IPS-18c (cell line): ENCODE data around the gene NRCAM.

Source experiments
- H3K4me3 ChIP-seq: 2 replicates; pipeline ENCODE4 v1.7.0; 2013; ENCODE audit warnings: low read depth, mild to moderate bottlenecking, low read length, moderate library complexity; ENCODE audit not compliant: insufficient read depth
- H3K9me3 ChIP-seq: one replicate; pipeline ENCODE4 v1.6.1; 2013; ENCODE audit warnings: mild to moderate bottlenecking, low read length, moderate library complexity; ENCODE audit not compliant: control insufficient read depth, insufficient read depth

The NRCAM gene

GRCh38 chr7:108382932-108383331 lies 73.3 kb downstream of the NRCAM start:
- H3K4me3 ChIP-seq, result no peak overlapping the region
- H3K9me3 ChIP-seq, result no peaks in the 10 kb centered on the region

- H3K4me3 ChIP-seq, result no peak overlapping the region
- H3K9me3 ChIP-seq, result no peaks in the 10 kb centered on the region
These were observed 75.7 kb downstream of the NRCAM start for GRCh38 chr7:108380517-108380916.

GRCh38 chr7:108376206-108376605 lies 80.0 kb downstream of the NRCAM start:
- Histone ChIP-seq H3K4me3 (no peak overlapping the region), H3K9me3 (no peaks in the 10 kb centered on the region)

- no peak overlapping the region for H3K4me3 ChIP-seq
- H3K9me3 ChIP-seq, result no peaks in the 10 kb centered on the region
These were observed 80.6 kb downstream of the NRCAM start for GRCh38 chr7:108375668-108376067.

GRCh38 chr7:108374899-108375298 lies 81.3 kb downstream of the NRCAM start:
- H3K4me3 ChIP-seq, result no peak overlapping the region
- no peaks in the 10 kb centered on the region for H3K9me3 ChIP-seq

- Histone ChIP-seq H3K9me3 (no peaks in the 10 kb centered on the region), H3K4me3 (no peak overlapping the region)
These were observed 83.6 kb downstream of the NRCAM start for GRCh38 chr7:108372618-108373017.

GRCh38 chr7:108370616-108371015 lies 85.6 kb downstream of the NRCAM start:
- no peak overlapping the region for H3K4me3 ChIP-seq
- H3K9me3 ChIP-seq, result no peaks in the 10 kb centered on the region

- Histone ChIP-seq H3K4me3 (no peak overlapping the region), H3K9me3 (no peaks in the 10 kb centered on the region)
These were observed 87.8 kb downstream of the NRCAM start for GRCh38 chr7:108368466-108368865.

GRCh38 chr7:108367946-108368345 lies 88.3 kb downstream of the NRCAM start:
- H3K4me3 ChIP-seq, result no peak overlapping the region
- H3K9me3 ChIP-seq, result no peaks in the 10 kb centered on the region

- H3K4me3 ChIP-seq, result no peak overlapping the region
- no peaks in the 10 kb centered on the region for H3K9me3 ChIP-seq
These were observed 88.9 kb downstream of the NRCAM start for GRCh38 chr7:108367314-108367713.

- no peaks in the 10 kb centered on the region for H3K9me3 ChIP-seq
- no peak overlapping the region for H3K4me3 ChIP-seq
These were observed 92.6 kb downstream of the NRCAM start for GRCh38 chr7:108363659-108364058.

GRCh38 chr7:108360058-108360800 lies 96.0 kb downstream of the NRCAM start:
- Histone ChIP-seq H3K9me3 (no peaks in the 10 kb centered on the region), H3K4me3 (no peak overlapping the region)

GRCh38 chr7:108358553-108358952 lies 97.7 kb downstream of the NRCAM start:
- no peaks in the 10 kb centered on the region for H3K9me3 ChIP-seq

GRCh38 chr7:108351729-108352131 lies 104.5 kb downstream of the NRCAM start:
- Histone ChIP-seq H3K9me3 (no peaks in the 10 kb centered on the region), H3K4me3 (no peak overlapping the region)

More at GRCh38 chr7:108358553-108358952, 97.7 kb downstream of the NRCAM start:
- no peak overlapping the region for H3K4me3 ChIP-seq

- H3K9me3 ChIP-seq, result no peaks in the 10 kb centered on the region
- H3K4me3 ChIP-seq, result no peak overlapping the region
These were observed 107.3 kb downstream of the NRCAM start for GRCh38 chr7:108348913-108349312.

- H3K4me3 ChIP-seq, result no peak overlapping the region
- H3K9me3 ChIP-seq, result no peaks in the 10 kb centered on the region
These were observed 108.6 kb downstream of the NRCAM start for GRCh38 chr7:108347616-108348015.

- H3K9me3 ChIP-seq, result no peaks in the 10 kb centered on the region
- no peak overlapping the region for H3K4me3 ChIP-seq
These were observed 110.4 kb downstream of the NRCAM start for GRCh38 chr7:108345710-108346336.

GRCh38 chr7:108340856-108341411 lies 115.3 kb downstream of the NRCAM start:
- Histone ChIP-seq H3K9me3 (no peaks in the 10 kb centered on the region), H3K4me3 (no peak overlapping the region)
